GM21619 (cell line): ENCODE measurements around the gene SCYL1.

Source experiments
- ATAC-seq: cut with Tn5 transposase; IDR thresholded peaks from one replicate; pipeline ENCODE4 v1.9.1; 2021; ENCODE audit not compliant: unreplicated experiment

Gene SCYL1

DNA sequence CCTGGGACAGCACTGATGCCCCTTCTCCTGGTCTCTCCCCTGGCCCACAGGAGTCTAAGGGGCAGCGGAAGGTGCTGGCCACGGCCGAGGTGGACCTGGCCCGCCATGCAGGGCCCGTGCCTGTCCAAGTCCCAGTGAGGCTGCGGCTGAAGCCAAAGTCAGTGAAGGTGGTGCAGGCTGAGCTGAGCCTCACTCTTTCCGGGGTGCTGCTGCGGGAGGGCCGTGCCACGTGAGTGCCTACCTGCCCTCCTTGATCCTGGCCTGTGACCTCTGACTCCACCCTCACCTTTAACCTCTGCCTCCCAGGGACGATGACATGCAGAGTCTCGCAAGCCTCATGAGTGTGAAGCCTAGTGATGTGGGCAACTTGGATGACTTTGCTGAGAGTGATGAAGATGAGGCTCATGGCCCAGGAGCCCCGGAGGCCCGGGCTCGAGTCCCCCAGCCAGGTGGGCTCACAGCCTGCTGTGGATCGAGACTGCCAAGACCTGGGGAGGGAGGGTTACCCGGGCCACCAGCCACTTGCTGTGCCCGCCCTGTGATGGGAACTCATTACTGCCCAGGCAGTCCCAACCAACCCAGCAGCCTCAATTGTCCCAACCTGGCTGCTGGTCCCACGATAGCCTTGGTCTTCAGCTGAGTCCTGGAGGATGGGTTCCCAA, 55.3 kb downstream of the SCYL1 start:
- ATAC-seq: no peak

- ATAC-seq: no peak
Observed at GRCh38 chr11:65580756-65581155, 55.9 kb downstream of the SCYL1 start.

DNA sequence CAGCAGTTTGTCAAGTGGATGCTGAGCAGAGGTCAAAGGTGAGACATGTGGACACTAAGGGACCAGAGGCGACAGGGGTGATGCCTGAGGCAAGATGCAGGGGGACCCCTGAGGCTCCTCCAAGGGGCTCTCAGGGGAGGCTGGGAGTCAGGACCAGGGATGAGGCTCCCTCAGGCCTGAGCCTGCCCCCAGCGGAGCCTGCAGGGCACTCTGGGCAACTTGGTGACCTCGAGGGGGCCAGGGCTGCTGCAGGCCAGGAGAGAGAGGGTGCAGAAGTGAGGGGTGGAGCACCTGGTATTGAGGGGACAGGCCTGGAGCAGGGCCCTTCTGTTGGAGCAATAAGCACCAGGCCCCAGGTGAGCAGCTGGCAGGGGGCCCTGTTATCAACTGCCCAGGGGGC, 57.0 kb downstream of the SCYL1 start:
- ATAC-seq: no peak

DNA sequence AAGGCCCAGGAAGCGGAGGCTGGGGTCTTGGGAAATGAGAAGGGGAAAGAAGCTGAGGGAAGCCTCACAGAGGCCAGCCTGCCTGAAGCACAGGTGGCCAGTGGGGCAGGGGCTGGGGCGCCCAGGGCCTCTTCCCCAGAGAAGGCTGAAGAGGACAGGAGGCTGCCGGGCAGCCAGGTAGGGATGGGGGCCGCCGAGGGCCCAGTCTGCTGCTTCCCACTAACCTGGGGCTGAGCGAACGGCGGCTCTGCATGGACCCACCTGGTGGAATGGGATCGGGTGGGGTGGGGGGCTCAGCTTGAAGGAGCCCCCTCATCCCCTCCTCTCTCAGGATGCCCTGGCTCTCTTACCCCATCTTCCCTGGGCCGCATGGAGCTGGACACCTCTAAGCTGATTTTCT, 58.7 kb downstream of the SCYL1 start:
- no peak for ATAC-seq

GRCh38 chr11:65584106-65584505, 59.2 kb downstream of the SCYL1 start:
- ATAC-seq: no peak

DNA sequence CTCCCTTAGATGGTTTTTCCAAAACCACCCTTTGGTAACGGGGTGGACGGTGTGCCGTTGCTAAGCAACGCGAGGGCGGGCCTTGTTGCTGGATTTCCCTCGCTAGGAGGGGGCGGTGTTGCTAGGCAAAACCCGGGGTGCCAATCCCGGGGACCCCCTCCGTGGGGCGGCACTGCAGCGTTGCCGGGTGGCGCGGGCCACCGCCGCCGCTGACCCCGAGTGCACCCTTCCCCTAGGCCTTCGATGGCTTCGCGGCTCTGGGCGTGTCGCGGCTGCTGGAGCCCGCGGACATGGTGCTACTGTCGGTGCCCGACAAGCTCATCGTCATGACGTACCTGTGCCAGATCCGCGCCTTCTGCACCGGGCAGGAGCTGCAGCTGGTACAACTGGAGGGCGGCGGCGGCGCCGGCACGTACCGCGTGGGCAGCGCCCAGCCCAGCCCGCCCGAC, 59.9 kb downstream of the SCYL1 start:
- ATAC-seq: no peak

DNA sequence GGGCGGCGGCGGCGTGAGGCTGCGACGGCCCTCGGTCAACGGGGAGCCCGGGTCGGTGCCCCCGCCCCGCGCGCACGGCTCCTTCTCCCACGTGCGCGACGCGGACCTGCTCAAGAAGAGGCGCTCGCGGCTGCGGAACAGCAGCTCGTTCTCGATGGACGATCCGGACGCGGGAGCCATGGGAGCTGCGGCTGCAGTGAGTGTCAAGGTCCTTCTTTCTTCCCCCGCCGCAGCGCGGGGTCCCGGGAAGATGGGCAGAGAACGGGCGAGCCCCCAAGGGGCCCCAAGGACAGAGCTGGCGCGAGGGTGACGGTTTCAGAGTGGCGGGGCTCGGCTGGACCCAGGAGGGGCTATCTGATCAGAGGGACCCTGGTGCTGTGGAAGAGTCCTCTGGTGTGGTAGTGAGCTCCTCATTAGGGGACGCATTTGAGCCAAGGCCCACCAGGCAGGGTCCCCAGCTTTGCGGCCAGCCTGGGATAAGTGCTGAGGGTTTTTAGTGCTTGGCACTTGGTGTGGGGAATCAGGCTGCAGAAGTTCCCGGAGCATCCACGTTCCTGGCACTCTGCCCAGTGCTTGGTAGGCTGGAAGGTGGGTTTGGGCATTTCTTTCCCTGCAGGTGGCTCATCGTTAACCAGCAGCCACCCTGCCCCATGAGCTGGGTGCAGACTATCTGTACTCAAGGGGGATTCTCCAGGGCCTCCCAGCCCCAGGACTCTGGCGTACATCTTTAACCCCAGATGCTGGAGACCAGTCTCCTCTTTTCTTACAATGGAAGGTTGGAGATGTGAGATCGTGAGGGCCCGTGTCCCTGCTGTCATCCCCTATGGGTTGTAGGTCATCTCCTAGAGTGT, 60.7 kb downstream of the SCYL1 start:
- no peak for ATAC-seq

- ATAC-seq: no peak
Observed at GRCh38 chr11:65586247-65586630, 61.4 kb downstream of the SCYL1 start.

- no peak for ATAC-seq
Observed at GRCh38 chr11:65586676-65587075, 61.8 kb downstream of the SCYL1 start.
